Lung (tissue), 12 donors: ENCODE measurements around the gene BTD. TPM values are rescaled to one million over a fixed set of nuclear protein-coding genes. Genes with fewer than 3 reads are reported as not detected.

Source experiments
- ATAC-seq: fragments of 200-7000 bp; cut with Tn5 transposase; one replicate; pipeline ENCODE4 v1.9.1; 2020; ENCODE audit warnings: moderate number of reproducible peaks; ENCODE audit not compliant: insufficient read depth, low FRiP score
- DNase-seq, 3 donors: peaks; one replicate each; pipeline ENCODE4 v3.0.0-alpha.2; 2013 to 2017
- H3K27ac ChIP-seq, 2 donors: one replicate each; pipeline ENCODE4 v1.5.1; 2013; ENCODE audit warnings: mild to moderate bottlenecking in 2 of 2, moderate library complexity in 2 of 2, control low read depth in 1 of 2, inconsistent platforms in 1 of 2, low read depth in 1 of 2, low read length in 1 of 2
- H3K27me3 ChIP-seq, 3 donors: one replicate each; pipeline ENCODE4 v1.5.1; 2013; ENCODE audit warnings: low read length in 2 of 3; ENCODE audit not compliant: control insufficient read depth in 3 of 3, insufficient read depth in 3 of 3
- H3K36me3 ChIP-seq, 4 donors: one replicate each; pipeline ENCODE4 v1.5.1; 2013; ENCODE audit warnings: low read length in 4 of 4, mild to moderate bottlenecking in 1 of 4, moderate library complexity in 1 of 4; ENCODE audit not compliant: control insufficient read depth in 4 of 4, insufficient read depth in 4 of 4
- H3K4me1 ChIP-seq, 5 donors: one replicate each; pipeline ENCODE4 v1.5.1; 2013; ENCODE audit warnings: low read length in 5 of 5, mild to moderate bottlenecking in 2 of 5, moderate library complexity in 1 of 5; ENCODE audit not compliant: control insufficient read depth in 5 of 5, insufficient read depth in 5 of 5
- H3K4me3 ChIP-seq: one replicate; pipeline ENCODE4 v1.5.1; 2013; ENCODE audit warnings: mild to moderate bottlenecking, control low read depth, moderate library complexity
- H3K9ac ChIP-seq, 2 donors: one replicate each; pipeline ENCODE4 v1.5.1; 2013; ENCODE audit warnings: low read length in 2 of 2, control low read depth in 1 of 2; ENCODE audit not compliant: insufficient read depth in 1 of 2
- H3K9me3 ChIP-seq, 4 donors: one replicate each; pipeline ENCODE4 v1.5.1; 2013; ENCODE audit warnings: low read length in 3 of 4, mild to moderate bottlenecking in 1 of 4, moderate library complexity in 1 of 4; ENCODE audit not compliant: control insufficient read depth in 4 of 4, insufficient read depth in 3 of 4
- CTCF ChIP-seq: IDR thresholded peaks from 2 replicates; pipeline ENCODE4 v1.5.1; 2012; ENCODE audit warnings: mild to moderate bottlenecking; ENCODE audit errors: control extremely low read depth, extremely low read depth
- WGBS, 2 donors: extraction: QIAGEN DNeasy Blood & Tissue Kit; methylation state at CpG; one replicate each; pipeline ENCODE4 v1.1.7; 2013; 5-methylcytosine and 5-hydroxymethylcytosine counted together
- polyA plus RNA-seq, 2 donors: library from polyadenylated mRNA; stranded (reverse); fragments of 200-250 nt; gene quantifications; one replicate each; pipeline ENCODE4 v1.2.1, GENCODE V29; 2013
- total RNA-seq, 2 donors: library from RNA; depleted of rRNA in 1 of 2; stranded (reverse); fragments of >200 nt in 1 of 2; gene quantifications; one replicate each; pipeline ENCODE4 v1.2.1, GENCODE V29; 2014 to 2021
- donor health status: control.
- donor health status: control.
- donor health status: Bipolar disorder and iron deficiency.
- donor health status: healthy.
- donor health status: DM: yes; HTN: yes; CAD: no.

The BTD gene
- total and polyA plus RNA-seq, 4 donors, result 14.9 to 35.5 (median 18.7) TPM

DNA sequence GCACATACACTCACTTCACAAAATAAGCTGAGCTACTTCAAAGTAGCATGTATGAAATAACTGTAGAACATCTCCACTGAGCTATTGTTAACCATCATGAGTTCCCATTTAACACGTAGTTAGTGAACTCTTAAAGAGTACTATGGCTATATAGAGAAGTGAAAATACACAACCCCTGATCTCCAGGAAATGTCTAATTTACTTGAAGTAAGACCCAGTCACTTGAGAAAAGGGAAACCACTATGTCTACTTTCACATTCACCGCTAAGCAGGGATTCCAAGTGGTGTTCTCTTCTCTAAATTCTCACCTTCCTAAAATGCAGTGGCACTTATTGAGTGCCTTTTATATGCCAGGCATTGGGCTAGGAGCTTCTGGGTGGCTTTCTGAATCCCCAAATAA, 45.0 kb upstream of the BTD start:
- no peak overlapping the region for H3K9ac ChIP-seq
- H3K4me1 ChIP-seq, result no peaks in the 10 kb centered on the region
- ATAC-seq, result peak; percentile 34
- WGBS, 2 donors, result 24 to 32% methylated on average over 2 of the region's 2 CpGs
- no peak overlapping the region for H3K4me3 ChIP-seq
- H3K27ac ChIP-seq, result no peak overlapping the region
- H3K9me3 ChIP-seq, result no peaks in the 10 kb centered on the region
- H3K27me3 ChIP-seq, result no peaks in the 10 kb centered on the region
- DNase-seq, result peak in 2 of 3 donors; percentile 8 to 11
- H3K36me3 ChIP-seq, result peaks cover 2 to 5% (median 4%) of the 10 kb centered on the region in 4 donors
- TF ChIP-seq CTCF, result no peak

DNA sequence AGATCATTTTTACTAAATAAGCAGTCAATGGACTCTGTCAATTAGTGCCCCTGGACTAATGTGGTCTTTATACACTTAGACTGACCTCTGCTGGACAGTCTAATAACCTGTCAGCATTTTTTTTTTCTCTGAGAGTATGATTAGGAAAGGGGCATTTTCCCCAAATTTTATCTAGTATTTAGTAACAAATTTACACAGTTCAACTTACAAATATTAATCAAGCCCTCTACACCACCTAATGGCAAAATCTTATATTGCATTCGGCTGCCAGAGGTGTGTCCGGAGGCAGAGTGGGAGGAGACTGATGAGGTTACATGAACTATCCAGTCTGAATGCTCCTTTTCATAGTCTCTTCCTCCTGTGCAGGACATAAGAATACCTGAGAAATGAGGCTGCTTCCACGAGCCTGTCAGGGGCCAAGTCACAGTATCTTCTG, 44.0 kb upstream of the BTD start:
- DNase-seq, result peak; percentile 49 to 77 (median 67)
- Histone ChIP-seq H3K27me3 (no peaks in the 10 kb centered on the region), H3K36me3 (peaks cover 3 to 14% (median 8%) of the 10 kb centered on the region in 4 donors), H3K4me1 (no peaks in the 10 kb centered on the region), H3K9me3 (no peaks in the 10 kb centered on the region), H3K9ac (no peak overlapping the region), H3K27ac (no peak overlapping the region), H3K4me3 (no peak overlapping the region)
- peak; percentile 91 for ATAC-seq
- 3 to 6% methylated on average over 3 of the region's 3 CpGs for WGBS, 2 donors
- TF ChIP-seq CTCF, result peak; percentile 27

DNA sequence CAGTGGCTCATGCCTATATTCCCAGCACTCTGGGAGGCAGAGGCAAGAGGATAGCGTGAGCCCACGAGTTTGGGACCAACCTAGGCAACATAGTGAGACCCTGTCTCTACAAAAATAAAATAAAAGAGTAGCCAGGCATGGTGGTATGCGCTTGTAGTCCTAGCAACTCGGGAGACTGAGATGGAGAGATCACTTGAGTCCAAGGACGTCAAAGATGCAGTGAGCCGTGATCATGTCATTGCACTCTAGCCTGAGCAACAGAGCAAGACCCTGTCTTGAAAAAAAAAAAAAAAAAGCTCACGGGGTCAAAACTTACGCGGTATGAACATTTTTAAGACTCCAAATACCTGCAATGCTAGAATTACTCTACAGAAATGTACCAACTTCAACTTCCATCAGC, 43.0 kb upstream of the BTD start:
- DNase-seq, result no peak
- no peak for TF ChIP-seq CTCF
- Histone ChIP-seq H3K4me1 (no peaks in the 10 kb centered on the region), H3K9me3 (no peaks in the 10 kb centered on the region), H3K27me3 (no peaks in the 10 kb centered on the region), H3K36me3 (peaks cover 3 to 23% (median 12%) of the 10 kb centered on the region in 4 donors), H3K4me3 (no peak overlapping the region), H3K27ac (no peak overlapping the region), H3K9ac (no peak overlapping the region)
- 93 to 96% methylated on average over 9 of the region's 9 CpGs for WGBS, 2 donors
- no peak for ATAC-seq

GRCh38 chr3:15562560-15562959, 39.0 kb upstream of the BTD start:
- 87 to 89% methylated on average over 5 of the region's 5 CpGs for WGBS, 2 donors
- H3K9ac ChIP-seq, result no peak overlapping the region
- H3K36me3 ChIP-seq, result peaks cover 6 to 33% (median 23%) of the 10 kb centered on the region in 4 donors
- no peaks in the 10 kb centered on the region for H3K27me3 ChIP-seq
- ATAC-seq (no peak), DNase-seq (no peak)
- no peaks in the 10 kb centered on the region for H3K9me3 ChIP-seq
- H3K4me3 ChIP-seq, result no peak overlapping the region
- TF ChIP-seq CTCF, result no peak
- no peak overlapping the region for H3K27ac ChIP-seq
- H3K4me1 ChIP-seq, result no peaks in the 10 kb centered on the region
